IPS-18c (cell line): ENCODE measurements around the gene ITLN1.

ENCODE experiments used
- H3K4me3 ChIP-seq: 2 replicates; pipeline ENCODE4 v1.7.0; 2013; ENCODE audit warnings: low read depth, mild to moderate bottlenecking, low read length, moderate library complexity; ENCODE audit not compliant: insufficient read depth
- H3K9me3 ChIP-seq: one replicate; pipeline ENCODE4 v1.6.1; 2013; ENCODE audit warnings: mild to moderate bottlenecking, low read length, moderate library complexity; ENCODE audit not compliant: control insufficient read depth, insufficient read depth

The ITLN1 gene

DNA sequence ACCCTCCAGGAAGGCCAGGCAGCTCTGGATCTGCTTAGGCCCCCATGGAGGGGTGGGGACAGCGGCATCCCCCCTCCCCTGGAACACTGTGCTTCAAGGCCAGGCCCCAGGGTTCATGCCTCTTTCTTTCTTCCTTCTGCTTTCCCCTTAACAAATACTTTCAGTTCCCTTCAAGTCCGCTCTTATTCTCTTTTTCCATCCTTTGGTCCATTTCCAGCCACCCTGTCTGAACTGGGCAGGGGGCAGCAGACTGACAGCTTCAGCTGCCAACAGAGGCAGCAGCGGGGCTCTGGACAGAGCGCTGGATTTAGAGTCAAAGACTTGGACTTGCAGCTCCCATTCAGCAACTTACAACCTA, 21.2 kb downstream of the ITLN1 start:
- no peak overlapping the region for H3K4me3 ChIP-seq
- H3K9me3 ChIP-seq: no peaks in the 10 kb centered on the region

GRCh38 chr1:160863061-160863773, 21.8 kb downstream of the ITLN1 start:
- Histone ChIP-seq H3K9me3 (no peaks in the 10 kb centered on the region), H3K4me3 (no peak overlapping the region)

GRCh38 chr1:160862203-160863060, 22.5 kb downstream of the ITLN1 start, which contains the start of gene CD244:
Gene CD244 (minus strand): TSS chr1:160862887. CDS start chr1:160862677, 210 bp downstream.
- H3K4me3 ChIP-seq: no peak within 1 kb of the TSS

DNA sequence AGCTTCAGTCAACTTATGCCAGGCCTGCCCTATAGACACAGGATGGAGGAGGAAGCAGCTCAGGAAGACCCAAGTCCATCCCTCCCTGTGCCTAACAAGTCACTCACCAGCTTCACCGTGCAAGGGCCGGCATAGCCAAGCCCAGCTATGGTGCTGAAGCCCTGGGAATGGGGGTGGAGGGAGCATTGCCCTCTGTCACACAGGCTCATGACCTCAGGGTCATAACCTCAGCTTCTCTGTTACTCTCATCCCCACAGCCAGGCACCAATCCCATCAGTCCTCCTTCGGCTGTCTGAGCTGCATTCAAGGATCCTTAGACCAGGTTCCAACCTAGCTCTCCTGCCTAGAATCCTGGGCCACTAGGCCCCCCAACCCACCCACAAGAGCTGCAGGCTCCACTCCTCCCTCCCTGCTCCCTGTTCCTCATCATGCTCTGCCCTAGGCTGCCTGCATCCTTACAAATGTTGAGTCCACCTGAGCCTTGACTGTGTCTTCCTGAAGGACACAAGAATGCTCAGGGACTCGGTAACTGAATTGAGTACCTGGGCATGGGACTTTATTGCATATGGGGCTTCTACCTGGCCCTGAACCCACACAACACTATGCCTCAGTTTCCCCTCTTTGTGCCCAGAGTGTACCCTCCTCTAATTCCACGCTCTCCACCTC, 24.0 kb downstream of the ITLN1 start:
- H3K4me3 ChIP-seq: no peak overlapping the region
- no peaks in the 10 kb centered on the region for H3K9me3 ChIP-seq

More at GRCh38 chr1:160862203-160863060, 22.5 kb downstream of the ITLN1 start, which contains the start of gene CD244:
- H3K9me3 ChIP-seq: no peaks in the 10 kb centered on the region

DNA sequence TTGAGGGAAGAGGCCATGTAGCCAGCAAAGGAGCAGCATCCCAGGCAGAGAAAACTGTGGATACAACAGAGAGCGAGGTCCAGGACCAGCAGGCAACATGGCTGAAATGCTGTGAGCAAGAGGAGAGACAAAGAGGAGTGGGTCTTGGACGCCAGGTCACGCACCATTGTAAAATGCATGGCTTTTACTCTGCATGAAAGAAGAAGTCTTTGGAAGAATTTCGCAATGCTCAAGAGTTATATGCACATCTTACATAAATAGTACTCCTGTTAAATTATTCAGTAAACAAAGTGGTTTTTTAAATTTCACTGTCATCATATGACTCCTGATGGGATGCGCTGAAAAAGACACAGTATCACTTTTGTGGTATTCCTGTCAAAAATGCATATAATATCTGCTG, 25.8 kb downstream of the ITLN1 start:
- no peaks in the 10 kb centered on the region for H3K9me3 ChIP-seq
- no peak overlapping the region for H3K4me3 ChIP-seq

- Histone ChIP-seq H3K9me3 (no peaks in the 10 kb centered on the region), H3K4me3 (no peak overlapping the region)
Measured at GRCh38 chr1:160858507-160858906, 26.5 kb downstream of the ITLN1 start.

DNA sequence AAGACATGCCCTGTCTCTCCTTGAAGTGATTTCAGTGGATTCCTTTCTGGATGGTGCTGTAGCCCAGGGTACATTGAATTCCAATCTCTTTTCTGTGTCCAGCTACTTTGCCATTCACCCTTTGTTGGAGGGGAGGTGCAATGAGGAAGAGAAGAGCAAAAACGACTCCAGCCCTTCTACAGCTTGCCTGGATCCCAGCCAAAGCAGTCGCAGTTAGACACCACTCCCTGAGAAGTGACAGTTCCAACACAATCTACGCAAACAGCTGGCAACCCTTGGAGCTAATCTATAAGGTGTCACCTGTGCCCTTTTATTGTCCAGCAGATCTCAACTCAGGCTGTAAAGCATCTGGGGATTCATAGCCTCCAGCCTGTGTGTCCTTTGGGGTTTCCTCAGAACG, 26.9 kb downstream of the ITLN1 start:
- Histone ChIP-seq H3K9me3 (no peaks in the 10 kb centered on the region), H3K4me3 (no peak overlapping the region)

DNA sequence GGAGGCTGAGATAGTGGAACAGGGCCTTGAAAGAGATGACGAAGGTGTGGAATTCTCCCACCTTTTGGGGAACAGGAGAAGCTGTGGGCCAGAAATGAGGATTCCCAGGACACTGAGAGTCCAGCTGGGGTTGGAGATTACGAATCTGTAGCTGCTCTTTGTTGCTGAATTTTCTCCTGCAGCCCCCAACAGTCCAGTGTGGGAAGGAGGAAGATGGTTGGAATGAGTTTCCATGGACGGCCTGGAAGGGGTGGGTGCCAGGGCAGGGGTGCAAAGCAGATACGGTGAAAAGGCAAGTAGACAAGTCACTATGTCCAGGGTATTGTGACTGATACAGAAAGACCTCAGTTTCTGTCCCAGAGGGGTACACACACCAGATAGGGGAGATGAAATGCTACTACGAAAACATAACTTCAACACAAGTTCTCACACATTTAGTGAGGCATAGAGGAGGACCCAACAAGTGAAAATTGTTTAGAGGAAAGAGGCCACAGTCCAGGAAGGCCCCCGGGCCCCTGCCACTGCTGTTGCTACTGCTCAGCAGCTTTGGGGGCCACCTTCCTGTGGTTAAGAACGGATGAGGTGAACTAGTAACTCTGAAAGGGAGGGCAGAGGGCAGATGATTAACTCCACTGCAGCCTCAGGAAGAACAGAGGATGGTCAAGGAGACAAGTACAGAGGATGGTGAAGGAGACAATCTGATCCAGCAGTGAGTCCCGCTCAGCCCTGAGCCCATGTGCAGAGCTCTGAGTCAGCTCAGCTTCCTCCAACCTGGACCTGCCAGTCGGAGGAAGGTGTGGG, 29.6 kb downstream of the ITLN1 start:
- Histone ChIP-seq H3K4me3 (no peak overlapping the region), H3K9me3 (no peaks in the 10 kb centered on the region)

GRCh38 chr1:160853754-160854153, 31.2 kb downstream of the ITLN1 start:
- no peaks in the 10 kb centered on the region for H3K9me3 ChIP-seq

DNA sequence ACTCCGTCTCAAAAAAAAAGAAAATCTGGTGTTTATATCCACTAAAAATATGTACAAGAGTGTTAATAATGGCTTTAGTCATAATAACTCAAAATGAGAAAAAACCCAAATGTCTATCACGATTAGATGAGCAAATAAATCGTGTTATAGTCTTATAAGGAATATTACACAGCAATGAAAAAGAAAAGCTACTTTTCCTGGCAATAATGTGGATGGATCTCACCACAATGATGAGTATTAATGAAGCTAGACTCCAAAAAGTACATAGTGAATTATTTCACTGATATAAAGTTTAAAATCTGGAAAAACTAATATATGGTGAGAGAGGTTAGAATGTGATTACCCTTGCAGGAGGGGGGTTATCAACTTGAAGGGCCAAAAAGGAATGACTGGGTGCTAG, 32.0 kb downstream of the ITLN1 start:
- no peaks in the 10 kb centered on the region for H3K9me3 ChIP-seq
- H3K4me3 ChIP-seq: no peak overlapping the region

More at GRCh38 chr1:160853754-160854153, 31.2 kb downstream of the ITLN1 start:
- no peak overlapping the region for H3K4me3 ChIP-seq

GRCh38 chr1:160850993-160851392, 34.0 kb downstream of the ITLN1 start:
- Histone ChIP-seq H3K4me3 (no peak overlapping the region), H3K9me3 (no peaks in the 10 kb centered on the region)

DNA sequence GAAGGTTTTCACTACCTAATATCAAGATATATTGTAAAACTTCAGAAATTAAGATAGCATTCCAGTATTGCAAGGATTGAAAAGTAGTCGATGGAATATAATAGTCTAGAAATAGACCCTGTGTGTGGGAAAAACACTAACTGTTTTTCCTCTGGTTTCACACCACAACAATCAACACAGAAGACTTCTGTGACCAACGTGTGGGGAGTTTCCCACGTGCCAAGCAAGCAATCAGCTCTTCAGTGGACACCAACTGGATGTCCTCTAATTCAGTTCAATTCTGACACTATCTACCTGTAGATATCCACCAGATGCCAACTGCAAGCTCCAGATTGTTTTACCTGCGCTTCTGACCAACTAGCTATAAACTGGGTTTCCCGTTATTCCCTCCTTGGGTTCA, 34.4 kb downstream of the ITLN1 start:
- Histone ChIP-seq H3K4me3 (no peak overlapping the region), H3K9me3 (no peaks in the 10 kb centered on the region)

DNA sequence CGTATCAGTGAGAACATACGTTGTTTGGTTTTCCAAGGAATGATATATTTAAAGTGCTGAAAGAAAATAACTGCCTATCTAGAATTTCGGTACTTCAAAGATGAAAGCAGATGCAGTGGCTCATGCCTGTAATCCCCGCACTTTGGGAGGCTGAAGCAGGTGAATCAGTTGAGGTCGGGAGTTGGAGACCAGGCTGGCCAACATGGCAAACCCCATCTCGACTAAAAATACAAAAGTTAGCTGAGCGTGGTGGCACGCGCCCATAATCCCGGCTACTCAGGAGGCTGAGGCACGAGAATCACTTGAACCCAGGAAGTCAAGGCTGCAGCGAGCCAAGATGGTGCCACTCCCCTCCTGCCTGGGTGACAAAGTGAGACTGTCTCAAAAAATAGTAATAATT, 38.7 kb downstream of the ITLN1 start:
- no peaks in the 10 kb centered on the region for H3K9me3 ChIP-seq
- H3K4me3 ChIP-seq: no peak overlapping the region

DNA sequence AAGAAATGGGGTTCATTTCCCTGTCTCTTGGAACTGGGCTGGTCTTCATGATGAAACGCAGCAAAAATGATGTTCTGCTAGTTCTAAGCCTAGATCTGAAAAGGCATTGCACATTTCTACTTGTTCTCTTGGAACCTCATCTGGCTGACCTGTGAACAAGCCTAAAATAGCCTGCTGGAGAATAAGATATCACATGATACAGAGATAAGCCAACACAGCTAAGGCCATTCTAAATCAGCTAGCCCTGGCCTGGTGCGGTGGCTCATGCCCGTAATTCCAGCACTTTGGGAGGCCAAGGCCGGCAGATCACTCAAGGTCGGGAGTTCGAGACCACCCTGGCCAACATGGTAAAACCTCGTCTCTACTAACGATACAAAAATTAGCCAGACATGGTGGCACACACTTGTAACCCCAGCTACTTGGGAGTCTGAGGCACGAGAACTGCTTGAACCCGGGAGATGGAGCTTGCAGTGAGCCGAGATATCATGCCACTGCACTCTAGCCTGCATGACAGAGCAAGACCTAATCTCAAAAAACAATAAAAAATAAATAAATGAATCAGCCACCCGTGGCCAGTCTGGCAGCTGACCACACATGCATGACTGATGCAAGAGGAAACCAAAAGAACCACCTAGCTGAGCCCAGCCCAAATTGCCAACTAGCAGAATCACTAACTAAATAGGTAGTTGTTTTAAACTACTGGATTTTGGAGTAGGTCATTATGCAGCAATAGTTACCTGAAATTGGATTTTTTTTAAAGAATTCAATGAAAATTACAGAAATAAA, 40.3 kb downstream of the ITLN1 start:
- Histone ChIP-seq H3K4me3 (no peak overlapping the region), H3K9me3 (no peaks in the 10 kb centered on the region)

DNA sequence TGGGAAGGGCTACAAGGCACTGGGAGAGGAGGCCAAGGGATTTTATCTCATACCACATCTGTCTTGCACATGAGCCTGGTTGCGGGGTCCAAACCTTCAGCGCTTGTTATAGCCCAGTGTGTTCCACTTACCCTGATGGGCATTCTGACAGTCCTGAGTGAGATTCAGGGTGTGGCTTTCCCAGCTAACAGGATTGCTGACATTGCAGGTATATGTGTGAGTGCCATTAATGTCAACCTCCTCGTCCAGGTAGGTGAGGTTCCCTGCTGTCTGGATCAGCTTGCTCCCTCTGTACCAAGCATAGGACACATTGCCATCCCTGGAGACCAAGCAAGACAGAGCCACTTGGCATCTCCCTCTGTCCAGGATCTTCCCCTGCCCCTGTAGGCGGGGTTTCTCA, 43.9 kb downstream of the ITLN1 start:
- no peak overlapping the region for H3K4me3 ChIP-seq
- no peaks in the 10 kb centered on the region for H3K9me3 ChIP-seq

DNA sequence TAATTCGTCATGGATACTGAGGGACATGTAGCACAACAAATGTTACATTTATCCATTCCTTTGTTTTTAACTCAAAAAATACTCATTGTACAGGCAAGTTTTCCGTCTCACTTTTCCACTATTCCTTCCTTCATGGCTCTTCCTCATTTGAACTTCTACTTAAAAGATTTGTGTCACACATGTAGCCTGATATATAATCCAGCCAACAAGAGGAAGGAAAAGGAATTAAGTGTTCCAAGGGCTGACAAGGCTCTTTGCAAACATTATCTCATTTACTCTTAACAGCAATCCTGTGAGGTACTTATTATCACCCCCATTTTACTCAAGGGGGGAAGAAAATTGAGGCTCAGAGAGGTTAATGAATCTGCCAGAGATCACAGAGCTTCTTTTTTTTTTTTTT, 45.2 kb downstream of the ITLN1 start:
- Histone ChIP-seq H3K4me3 (no peak overlapping the region), H3K9me3 (no peaks in the 10 kb centered on the region)
